GM19099 (cell line): Measurements from ENCODE around the gene ZNF185.

ENCODE experiments used
- POLR2A ChIP-seq: IDR thresholded peaks from 3 replicates; pipeline ENCODE4 v1.6.1; 2011; ENCODE audit warnings: low read depth; ENCODE audit not compliant: insufficient read length; ENCODE audit errors: extremely low read depth

The ZNF185 gene

GRCh38 chrX:152897222-152898131 is at the start of gene ZNF185:
Gene ZNF185, plus strand, starts transcription at chrX:152898067. Its CDS starts 16,423 bp downstream, at chrX:152914490.
- no peak for TF ChIP-seq POLR2A

DNA sequence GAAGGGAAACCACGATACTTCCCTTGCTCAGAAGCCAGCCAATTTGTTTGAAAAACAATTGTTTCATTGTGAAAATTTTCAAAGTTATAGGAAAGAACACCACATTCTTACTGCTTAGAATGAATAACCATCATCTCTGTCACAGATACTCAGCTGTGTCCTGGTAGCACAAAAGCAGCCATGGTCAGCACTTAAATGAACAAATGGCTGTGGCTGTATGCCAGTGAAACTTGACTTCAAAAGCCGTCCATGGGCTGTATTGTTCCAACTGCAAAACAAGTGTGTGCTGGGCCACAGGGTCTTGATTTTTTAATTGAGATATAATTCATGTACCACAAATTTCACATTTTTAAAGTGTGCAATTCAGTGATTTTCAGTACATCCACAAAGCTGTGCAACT is 47.4 kb upstream of the ZNF185 start:
- no peak for TF ChIP-seq POLR2A

DNA sequence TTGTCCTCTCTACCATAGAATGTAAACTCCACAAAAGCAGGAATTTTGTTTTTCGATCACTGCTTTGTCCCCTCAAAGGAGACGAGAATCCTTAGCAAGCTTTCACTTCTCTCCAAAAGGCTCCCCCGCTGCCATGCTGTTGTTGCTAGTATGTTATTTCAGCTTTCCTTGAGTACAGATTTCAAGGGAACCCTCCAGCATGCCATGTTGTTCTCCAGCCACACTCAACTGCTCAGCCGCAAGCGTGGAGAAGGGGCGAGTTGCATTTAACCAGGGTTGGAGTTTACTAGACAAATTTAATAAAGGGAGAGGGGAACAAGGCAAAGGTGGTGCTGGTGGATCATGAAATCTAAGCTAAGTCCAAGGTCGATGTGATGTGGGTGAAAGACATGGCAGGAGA is 43.9 kb upstream of the ZNF185 start:
- no peak for TF ChIP-seq POLR2A

DNA sequence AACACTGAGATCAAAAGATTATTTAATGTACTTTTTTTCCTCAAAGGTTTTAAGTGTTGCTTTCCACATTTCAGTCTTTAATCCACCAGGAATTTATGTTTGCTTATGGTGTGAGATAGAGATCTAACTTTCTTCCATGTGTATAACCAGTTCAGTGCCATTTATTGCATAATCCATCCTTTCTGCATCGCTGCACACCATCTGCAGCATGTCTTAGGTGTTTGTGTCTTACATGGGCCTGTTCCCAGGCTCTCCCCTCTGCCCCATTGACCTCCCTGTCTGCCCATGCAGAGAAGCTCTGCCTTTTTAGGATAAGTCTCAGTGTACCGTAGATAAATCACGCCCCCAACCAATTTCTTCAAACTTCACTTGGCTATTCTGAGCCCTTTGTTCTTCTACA is 36.8 kb upstream of the ZNF185 start:
- TF ChIP-seq POLR2A: no peak

DNA sequence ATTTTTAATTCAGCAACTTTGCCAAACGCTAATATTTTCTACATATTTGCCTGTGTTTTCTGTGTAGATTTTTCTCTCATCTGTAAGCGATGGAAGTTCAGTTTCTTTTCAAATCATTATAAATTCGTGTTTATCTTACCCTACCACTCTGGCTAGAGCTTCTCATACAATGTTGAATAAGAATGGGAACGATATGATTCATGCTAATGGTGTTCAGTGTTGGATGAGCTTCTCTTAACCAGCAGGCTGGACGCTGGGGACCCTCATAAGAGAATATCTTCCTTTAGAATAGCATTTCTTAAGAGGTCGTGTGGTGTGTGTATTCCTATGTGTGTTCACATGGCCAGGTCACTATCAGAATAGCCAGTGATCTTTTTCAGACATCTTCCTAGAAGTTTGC is 36.0 kb upstream of the ZNF185 start:
- no peak for TF ChIP-seq POLR2A

DNA sequence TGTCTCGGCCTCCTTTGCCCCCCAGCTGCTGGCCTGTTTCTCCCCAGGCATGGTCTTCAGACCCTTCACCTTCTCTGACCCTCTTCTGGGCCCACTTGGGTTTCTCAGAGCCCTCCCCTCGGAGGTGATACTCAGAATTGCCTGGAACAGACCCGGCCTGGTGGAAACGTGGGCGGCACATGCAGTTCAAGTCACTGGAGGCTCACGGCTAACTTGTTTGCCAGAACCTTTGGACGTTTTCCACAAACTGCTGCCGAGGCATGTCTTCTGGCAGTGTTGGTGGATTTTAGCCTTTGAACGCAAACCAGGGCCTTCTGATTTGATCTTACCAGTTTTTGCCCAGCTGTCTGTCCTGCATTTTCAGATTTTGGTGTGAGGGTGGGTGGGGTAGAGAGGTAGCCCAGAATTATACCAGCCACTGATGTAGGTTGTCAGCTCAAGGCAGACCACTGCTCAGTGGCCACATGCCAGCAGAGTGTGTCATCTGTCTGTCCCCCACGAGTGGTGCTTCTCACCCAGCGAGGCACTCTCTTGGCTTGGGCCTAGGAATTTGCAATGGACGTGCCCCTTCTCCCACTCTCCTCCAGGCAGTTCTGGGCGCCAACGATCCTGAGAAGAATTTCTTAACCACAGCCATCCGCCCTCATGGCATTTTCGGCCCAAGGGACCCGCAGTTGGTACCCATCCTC is 32.5 kb upstream of the ZNF185 start:
- TF ChIP-seq POLR2A: no peak

DNA sequence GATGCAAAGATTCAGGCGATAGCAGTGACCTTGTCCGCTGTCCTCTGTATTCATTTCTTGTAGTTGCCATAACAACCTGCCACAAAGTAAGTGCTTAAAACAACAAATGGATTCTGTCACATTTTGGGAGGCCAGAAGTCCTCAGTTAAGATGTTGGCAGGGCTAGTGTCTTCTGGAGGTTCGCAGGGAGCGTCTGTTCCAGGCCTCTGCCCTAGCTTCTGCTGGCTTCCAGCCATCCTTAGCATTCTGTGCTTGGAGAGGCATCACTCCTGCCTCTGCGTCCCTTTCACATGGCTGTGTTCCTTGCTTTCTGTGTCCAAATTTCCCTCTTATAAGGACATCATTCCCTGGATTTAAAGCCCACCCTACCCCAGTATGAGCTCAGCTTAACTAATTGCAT is 31.5 kb upstream of the ZNF185 start:
- TF ChIP-seq POLR2A: no peak

- TF ChIP-seq POLR2A: no peak
These were observed 27.9 kb upstream of the ZNF185 start for GRCh38 chrX:152869972-152870371.

DNA sequence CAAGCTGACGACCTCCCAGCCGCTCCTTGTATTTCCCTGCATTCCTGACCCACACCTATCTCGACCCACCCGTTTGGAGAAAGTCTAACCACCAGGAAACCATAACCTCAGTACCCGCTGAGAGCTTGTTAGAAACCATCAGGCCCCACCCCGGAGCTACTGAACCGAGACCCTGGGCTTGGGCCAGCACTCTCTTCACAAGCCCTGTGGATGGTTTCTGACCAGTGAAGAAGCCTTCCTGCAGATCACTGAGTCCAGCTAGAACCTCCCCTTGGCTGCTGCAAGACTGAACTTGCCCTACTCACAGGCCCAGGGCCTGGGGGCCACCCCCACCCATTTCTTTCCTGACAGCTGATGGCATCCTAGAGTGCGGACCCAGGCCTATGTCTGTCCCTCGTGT is 26.6 kb upstream of the ZNF185 start:
- no peak for TF ChIP-seq POLR2A

DNA sequence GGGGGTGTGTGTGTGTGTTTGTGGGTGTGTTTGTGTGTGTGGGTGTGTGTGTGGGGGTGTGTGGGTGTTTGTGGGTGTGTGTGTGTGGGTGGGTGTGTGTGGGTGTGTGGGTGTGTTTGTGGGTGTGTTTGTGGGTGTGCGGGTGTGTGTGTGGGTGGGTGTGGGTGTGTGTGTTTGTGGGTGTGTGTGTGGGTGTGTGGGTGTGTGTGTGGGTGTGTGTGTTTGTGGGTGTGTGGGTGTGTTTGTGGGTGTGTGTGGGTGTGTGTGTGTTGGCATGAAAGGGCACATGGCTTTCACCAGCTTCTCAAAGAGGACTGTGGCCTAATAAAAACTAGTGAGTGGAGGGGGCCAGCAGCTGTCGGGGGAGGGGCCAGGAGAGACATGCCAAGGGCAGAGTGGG is 25.3 kb upstream of the ZNF185 start:
- TF ChIP-seq POLR2A: no peak

DNA sequence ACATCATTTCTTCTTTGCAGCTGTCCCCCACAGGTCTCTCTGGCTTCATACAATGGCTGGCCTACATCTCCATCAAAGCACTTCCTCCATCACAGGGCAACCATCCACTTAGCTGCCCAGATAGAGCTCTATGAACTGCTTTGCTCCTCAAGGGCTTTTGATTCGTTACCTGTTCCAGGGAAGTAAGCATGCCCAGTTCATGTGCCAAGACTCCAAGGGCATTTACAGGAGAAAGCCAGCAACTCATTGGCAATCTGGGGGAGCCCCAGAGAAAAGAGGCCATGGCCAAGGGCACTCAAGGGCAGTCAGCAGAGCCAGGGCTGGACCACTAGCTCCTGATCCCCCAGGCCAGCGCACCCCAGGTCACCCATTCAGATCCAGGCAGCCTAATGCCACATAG is 24.5 kb upstream of the ZNF185 start:
- TF ChIP-seq POLR2A: no peak

- no peak for TF ChIP-seq POLR2A
These were observed 20.7 kb upstream of the ZNF185 start for GRCh38 chrX:152876931-152877840.

DNA sequence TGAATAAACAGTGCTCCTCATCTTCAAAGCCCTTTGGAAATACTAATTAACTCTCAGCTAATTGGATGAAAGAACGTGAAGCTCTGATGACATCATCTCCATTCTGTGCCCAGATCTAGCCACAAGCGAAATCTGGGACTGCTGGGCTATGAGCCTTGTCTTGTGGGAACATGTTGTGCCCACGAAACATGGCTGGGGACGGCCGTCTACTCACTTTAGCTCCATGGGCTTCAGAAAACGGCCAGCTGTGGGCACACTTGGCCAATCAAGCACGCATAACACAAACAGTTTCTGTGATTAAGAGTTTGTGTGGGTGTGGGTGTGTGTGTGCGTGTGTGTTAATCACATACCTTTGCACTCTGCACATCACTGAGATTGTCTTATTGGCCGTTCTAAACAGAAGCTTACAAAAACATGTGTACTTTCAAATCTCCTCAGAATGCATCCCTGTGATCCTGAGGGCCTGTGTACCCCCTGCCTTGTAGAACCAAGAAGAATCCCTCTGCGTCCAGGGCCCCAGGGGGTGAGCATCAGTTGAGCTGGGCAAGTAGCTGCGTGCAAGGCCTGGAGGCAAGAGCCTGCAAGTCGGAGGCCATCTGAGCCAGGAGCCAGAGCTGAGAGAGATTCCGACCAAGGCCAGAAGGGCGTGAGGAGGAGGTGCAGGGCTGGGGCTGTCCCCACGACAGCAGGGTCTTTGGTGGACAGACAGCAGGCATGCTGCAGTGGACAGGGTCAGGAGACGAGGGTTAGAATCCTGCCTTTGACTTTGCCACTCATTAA is 18.7 kb upstream of the ZNF185 start:
- no peak for TF ChIP-seq POLR2A

DNA sequence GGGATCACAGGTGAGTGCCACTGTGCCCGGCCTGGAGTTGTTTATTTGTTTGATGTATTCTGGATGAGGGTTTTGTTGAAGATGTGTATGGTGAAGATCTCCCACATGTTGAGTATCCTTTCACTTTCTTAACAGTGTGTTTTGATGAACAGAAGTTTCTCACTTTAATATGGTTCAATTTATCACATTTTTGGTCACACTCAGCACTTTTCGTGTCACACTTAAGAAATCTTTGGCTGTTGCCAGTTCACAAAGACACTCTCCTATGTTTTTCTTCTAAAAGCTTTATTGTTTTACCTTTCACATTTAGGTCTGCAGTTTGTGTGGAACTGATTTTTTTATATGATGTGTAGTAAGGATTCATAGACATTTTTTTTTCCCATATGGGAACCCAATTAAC is 16.6 kb upstream of the ZNF185 start:
- no peak for TF ChIP-seq POLR2A
